Measurements from ENCODE around the gene NPHP4.

The NPHP4 gene

GRCh38 chr1:5989731-5990271 lies 2.4 kb downstream of the NPHP4 start:
- DNase-seq (ENCODE audit: low spot score): no peak

- no peak for DNase-seq (ENCODE audit: low spot score)
These were observed 3.0 kb downstream of the NPHP4 start for GRCh38 chr1:5989286-5989605.

- no peak for DNase-seq (ENCODE audit: low spot score)
These were observed 3.5 kb downstream of the NPHP4 start for GRCh38 chr1:5988596-5989285.

GRCh38 chr1:5986018-5986417 lies 6.2 kb downstream of the NPHP4 start:
- no peak for DNase-seq (ENCODE audit: low spot score)

GRCh38 chr1:5985250-5985649 lies 7.0 kb downstream of the NPHP4 start:
- DNase-seq (ENCODE audit: low spot score): no peak

- DNase-seq (ENCODE audit: low spot score): no peak
These were observed 8.7 kb downstream of the NPHP4 start for GRCh38 chr1:5983361-5984103.

- no peak for DNase-seq (ENCODE audit: low spot score)
These were observed 9.4 kb downstream of the NPHP4 start for GRCh38 chr1:5982868-5983267.

GRCh38 chr1:5982276-5982675 lies 9.9 kb downstream of the NPHP4 start:
- DNase-seq (ENCODE audit: low spot score): no peak

- no peak for DNase-seq (ENCODE audit: low spot score)
These were observed 11.2 kb downstream of the NPHP4 start for GRCh38 chr1:5981009-5981380.

GRCh38 chr1:5980314-5981008 lies 11.8 kb downstream of the NPHP4 start:
- no peak for DNase-seq (ENCODE audit: low spot score)

- DNase-seq (ENCODE audit: low spot score): no peak
These were observed 12.5 kb downstream of the NPHP4 start for GRCh38 chr1:5979536-5980313.

GRCh38 chr1:5978452-5978851 lies 13.8 kb downstream of the NPHP4 start:
- DNase-seq (ENCODE audit: low spot score): no peak

GRCh38 chr1:5977494-5978444 lies 14.5 kb downstream of the NPHP4 start:
- no peak for DNase-seq (ENCODE audit: low spot score)

- DNase-seq (ENCODE audit: low spot score): no peak
These were observed 15.3 kb downstream of the NPHP4 start for GRCh38 chr1:5976726-5977493.

GRCh38 chr1:5976231-5976630 lies 16.0 kb downstream of the NPHP4 start:
- no peak for DNase-seq (ENCODE audit: low spot score)

- peak; percentile 44 for DNase-seq (ENCODE audit: low spot score)
These were observed 16.9 kb downstream of the NPHP4 start for GRCh38 chr1:5975133-5975880.

GRCh38 chr1:5974631-5975030 lies 17.6 kb downstream of the NPHP4 start:
- no peak for DNase-seq (ENCODE audit: low spot score)

- no peak for DNase-seq (ENCODE audit: low spot score)
These were observed 18.5 kb downstream of the NPHP4 start for GRCh38 chr1:5973771-5974170.

GRCh38 chr1:5972198-5972520 lies 20.1 kb downstream of the NPHP4 start:
- DNase-seq (ENCODE audit: low spot score): no peak
